GM12891 (cell line): Measurements from ENCODE around the gene MDGA2.

Experiments used
- DNase-seq: peaks from one replicate; pipeline ENCODE4 v3.0.0; 2011; ENCODE audit warnings: low spot score; ENCODE audit not compliant: insufficient read length
- FAIRE-seq: peaks from 2 replicates; lab custom pipeline; 2011; peaks lifted over from hg19 to GRCh38; lab: Jason Lieb, UNC
- PAX5 ChIP-seq: IDR thresholded peaks from 2 replicates; pipeline ENCODE4 v1.6.1; 2011; ENCODE audit warnings: low read length, moderate library complexity, mild to moderate bottlenecking; ENCODE audit not compliant: insufficient read depth, severe bottlenecking
- POLR2A ChIP-seq: IDR thresholded peaks from 2 replicates; pipeline ENCODE4 v1.6.1; 2011; ENCODE audit warnings: low read depth, low read length, control low read depth
- POLR2AphosphoS5 ChIP-seq: IDR thresholded peaks from 2 replicates; pipeline ENCODE4 v1.6.1; 2011; ENCODE audit warnings: low read depth, low read length, control low read depth
- POU2F2 ChIP-seq: IDR thresholded peaks from 2 replicates; pipeline ENCODE4 v1.6.1; 2011; ENCODE audit warnings: low read depth, mild to moderate bottlenecking, control low read depth, low read length, moderate library complexity
- SPI1 ChIP-seq: IDR thresholded peaks from 2 replicates; pipeline ENCODE4 v1.6.1; 2011; ENCODE audit warnings: low read depth, low read length, control low read depth
- TAF1 ChIP-seq: IDR thresholded peaks from 2 replicates; pipeline ENCODE4 v1.6.1; 2011; ENCODE audit warnings: low read depth, low read length, control low read depth

MDGA2 gene

GRCh38 chr14:47511829-47512228, 163.6 kb downstream of the MDGA2 start:
- TF ChIP-seq SPI1 (no peak), PAX5 (no peak), POLR2A (no peak), TAF1 (no peak), POLR2AphosphoS5 (no peak), POU2F2 (no peak)
- DNase-seq: no peak
- no peak for FAIRE-seq

DNA sequence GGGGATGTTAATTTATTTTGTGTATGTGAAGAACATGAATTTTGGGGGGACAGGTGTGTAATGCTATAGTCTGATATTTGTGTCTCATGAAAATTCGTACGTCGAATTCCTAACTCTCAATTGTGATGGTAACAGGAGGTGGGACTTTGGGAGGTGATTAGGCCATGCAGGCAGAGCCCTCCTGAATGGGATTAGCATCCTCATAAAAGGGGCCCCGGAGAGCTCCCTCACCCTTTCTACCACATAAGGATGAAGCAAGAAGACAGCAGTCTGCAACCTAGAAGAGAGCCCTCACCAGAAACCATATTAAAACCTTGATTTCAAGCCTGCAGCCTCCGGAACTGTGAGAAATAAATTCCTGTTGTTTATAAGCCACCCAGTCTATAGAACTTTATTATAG, 165.4 kb downstream of the MDGA2 start:
- FAIRE-seq (no peak), DNase-seq (no peak)
- no peak for TF ChIP-seq TAF1
- TF ChIP-seq POU2F2: no peak
- TF ChIP-seq SPI1: no peak
- no peak for TF ChIP-seq POLR2AphosphoS5
- TF ChIP-seq PAX5: no peak

- no peak for FAIRE-seq
Observed at GRCh38 chr14:47507861-47508260, 167.5 kb downstream of the MDGA2 start.

GRCh38 chr14:47500369-47500768, 175.0 kb downstream of the MDGA2 start:
- FAIRE-seq (no peak), DNase-seq (no peak)
- TF ChIP-seq TAF1 (no peak), SPI1 (no peak), PAX5 (no peak), POLR2A (no peak), POLR2AphosphoS5 (no peak), POU2F2 (no peak)

More at GRCh38 chr14:47507861-47508260, 167.5 kb downstream of the MDGA2 start:
- no peak for DNase-seq
- TF ChIP-seq TAF1 (no peak), SPI1 (no peak), PAX5 (no peak), POU2F2 (no peak), POLR2AphosphoS5 (no peak), POLR2A (no peak)

GRCh38 chr14:47490766-47491165, 184.6 kb downstream of the MDGA2 start:
- TF ChIP-seq POU2F2 (no peak), SPI1 (no peak), POLR2AphosphoS5 (no peak), POLR2A (no peak), PAX5 (no peak), TAF1 (no peak)
- DNase-seq (no peak), FAIRE-seq (no peak)

GRCh38 chr14:47490353-47490752, 185.1 kb downstream of the MDGA2 start:
- FAIRE-seq: no peak
- no peak for DNase-seq
- TF ChIP-seq POLR2AphosphoS5 (no peak), SPI1 (no peak), POU2F2 (no peak), PAX5 (no peak), TAF1 (no peak), POLR2A (no peak)

DNA sequence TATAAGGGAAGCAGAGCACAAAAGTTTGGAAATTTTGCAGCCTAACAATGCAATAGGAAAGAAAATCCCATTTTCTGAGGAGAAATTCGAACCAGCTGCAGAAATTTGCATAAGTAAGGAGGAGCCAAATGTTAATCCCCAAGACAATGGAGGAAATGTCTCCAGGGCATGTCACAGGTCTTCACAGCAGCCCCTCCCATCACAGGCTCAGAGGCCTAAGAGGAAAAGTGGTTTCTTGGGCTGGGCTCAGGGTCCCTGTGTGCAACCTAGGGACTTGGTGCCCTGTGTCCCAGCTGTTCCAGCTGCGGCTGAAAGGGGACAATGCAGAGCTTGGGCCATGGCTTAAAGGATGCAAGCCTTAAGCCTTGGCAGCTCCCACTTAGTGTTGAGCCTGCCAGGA, 190.0 kb downstream of the MDGA2 start:
- DNase-seq: no peak

DNA sequence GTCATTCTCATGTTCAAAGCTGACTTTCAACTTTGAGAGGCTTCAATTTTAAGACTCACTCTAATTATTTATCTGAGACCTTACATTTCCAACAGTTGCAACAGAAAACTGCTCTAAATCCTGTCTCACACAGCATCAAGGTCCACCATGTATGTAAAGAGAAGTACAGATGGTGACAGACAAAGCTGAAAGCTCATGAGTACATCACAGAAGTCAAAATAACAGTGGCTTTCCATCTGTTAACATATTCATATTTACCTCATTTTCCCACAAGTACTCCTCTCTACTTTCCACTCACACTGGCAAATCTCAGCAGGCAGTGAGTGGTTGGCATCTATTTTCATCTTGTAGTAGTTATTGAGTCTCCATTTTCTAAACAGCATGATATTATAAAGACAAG, 192.0 kb downstream of the MDGA2 start:
- TF ChIP-seq TAF1 (no peak), POLR2AphosphoS5 (no peak), POLR2A (no peak), SPI1 (no peak), PAX5 (no peak), POU2F2 (no peak)
- FAIRE-seq: no peak

More for the DNA sequence above, 190.0 kb downstream of the MDGA2 start:
- no peak for FAIRE-seq
- TF ChIP-seq SPI1: no peak
- TF ChIP-seq POU2F2: no peak
- TF ChIP-seq POLR2AphosphoS5: no peak
- TF ChIP-seq PAX5: no peak
- TF ChIP-seq POLR2A: no peak
- no peak for TF ChIP-seq TAF1

GRCh38 chr14:47471075-47471474, 204.3 kb downstream of the MDGA2 start:
- TF ChIP-seq POLR2AphosphoS5 (no peak), POLR2A (no peak), SPI1 (no peak), POU2F2 (no peak), TAF1 (no peak), PAX5 (no peak)
- FAIRE-seq (no peak), DNase-seq (no peak)

More for the DNA sequence above, 192.0 kb downstream of the MDGA2 start:
- no peak for DNase-seq

- FAIRE-seq: no peak
- no peak for TF ChIP-seq PAX5
- no peak for TF ChIP-seq SPI1
- TF ChIP-seq POU2F2: no peak
- TF ChIP-seq TAF1: no peak
- no peak for TF ChIP-seq POLR2AphosphoS5
- TF ChIP-seq POLR2A: no peak
- DNase-seq: no peak
Observed at GRCh38 chr14:47466916-47467315, 208.5 kb downstream of the MDGA2 start.

- TF ChIP-seq PAX5 (no peak), POLR2AphosphoS5 (no peak), SPI1 (no peak), POU2F2 (no peak), POLR2A (no peak), TAF1 (no peak)
- no peak for FAIRE-seq
- no peak for DNase-seq
Observed at GRCh38 chr14:47454025-47454424, 221.4 kb downstream of the MDGA2 start.
